SK-N-SH treated with all-trans-retinoic acid at 6 μM for 48 hours (cell line): ENCODE data around the gene VPS11.

Experiments
- ATAC-seq: fragments of 200-7000 bp; cut with Tn5 transposase; 3 replicates; pipeline ENCODE4 v1.9.1; 2020; ENCODE audit warnings: mild to moderate bottlenecking, moderate library complexity
- ARNTL ChIP-seq: fragments of 450-650 bp; formaldehyde crosslinking; IDR thresholded peaks from 2 replicates; pipeline ENCODE4 v1.5.0; 2020; ENCODE audit warnings: low read depth, mild to moderate bottlenecking, moderate library complexity, borderline replicate concordance
- CREB5 ChIP-seq: fragments of 250-450 bp; sonication (Bioruptor Pico); IDR thresholded peaks from 2 replicates; pipeline ENCODE4 v1.5.1; 2020; ENCODE audit warnings: low read depth, mild to moderate bottlenecking, moderate library complexity
- CSDC2 ChIP-seq: fragments of 250-450 bp; sonication (Bioruptor Pico); IDR thresholded peaks from 2 replicates; pipeline ENCODE4 v1.5.0; 2020; ENCODE audit warnings: mild to moderate bottlenecking, moderate library complexity
- CSRNP3 ChIP-seq: fragments of 250-450 bp; sonication (Bioruptor Pico); IDR thresholded peaks from 2 replicates; pipeline ENCODE4 v1.5.1; 2021; ENCODE audit warnings: mild to moderate bottlenecking, moderate library complexity
- ESRRG ChIP-seq: fragments of 250-450 bp; sonication (Bioruptor Pico); IDR thresholded peaks from 2 replicates; pipeline ENCODE4 v1.6.1; 2021; ENCODE audit warnings: mild to moderate bottlenecking
- ISL1 ChIP-seq: fragments of 250-450 bp; sonication (Bioruptor Pico); IDR thresholded peaks from 2 replicates; pipeline ENCODE4 v2.1.2; 2022; ENCODE audit warnings: mild to moderate bottlenecking, moderate library complexity
- OSR1 ChIP-seq: fragments of 250-450 bp; sonication (Bioruptor Pico); IDR thresholded peaks from 2 replicates; pipeline ENCODE4 v1.8.0; 2022; ENCODE audit warnings: moderate library complexity, mild to moderate bottlenecking, inconsistent platforms
- PPARA ChIP-seq: fragments of 250-450 bp; sonication (Bioruptor Pico); IDR thresholded peaks from 2 replicates; pipeline ENCODE4 v1.5.0; 2020; ENCODE audit warnings: mild to moderate bottlenecking, borderline replicate concordance
- RARB ChIP-seq: fragments of 250-450 bp; sonication (Bioruptor Pico); IDR thresholded peaks from 2 replicates; pipeline ENCODE4 v1.8.0; 2021; ENCODE audit warnings: mild to moderate bottlenecking, moderate library complexity
- SNAI2 ChIP-seq: fragments of 250-450 bp; sonication (Bioruptor Pico); IDR thresholded peaks from 2 replicates; pipeline ENCODE4 v1.5.0; 2020; ENCODE audit warnings: mild to moderate bottlenecking, moderate library complexity
- TOX ChIP-seq: fragments of 250-450 bp; sonication (Bioruptor Pico); IDR thresholded peaks from 2 replicates; pipeline ENCODE4 v1.8.0; 2021; ENCODE audit warnings: mild to moderate bottlenecking, moderate library complexity, borderline replicate concordance
- TSHZ2 ChIP-seq: fragments of 250-450 bp; sonication (Bioruptor Pico); IDR thresholded peaks from 2 replicates; pipeline ENCODE4 v1.5.0; 2020; ENCODE audit warnings: mild to moderate bottlenecking, moderate library complexity
- ZC3H10 ChIP-seq: fragments of 250-450 bp; sonication (Bioruptor Pico); IDR thresholded peaks from 2 replicates; pipeline ENCODE4 v1.5.1; 2021; ENCODE audit warnings: mild to moderate bottlenecking, moderate library complexity
- ZFP3 ChIP-seq: fragments of 250-450 bp; sonication (Bioruptor Pico); IDR thresholded peaks from 2 replicates; pipeline ENCODE4 v1.5.0; 2020; ENCODE audit warnings: mild to moderate bottlenecking, moderate library complexity
- ZFP30 ChIP-seq: fragments of 450-650 bp; formaldehyde crosslinking; IDR thresholded peaks from 2 replicates; pipeline ENCODE4 v1.5.0; 2022; ENCODE audit warnings: mild to moderate bottlenecking, moderate library complexity
- ZNF565 ChIP-seq: fragments of 450-650 bp; formaldehyde crosslinking; conservative IDR thresholded peaks from 2 replicates; pipeline ENCODE4 v1.5.0; 2020; ENCODE audit warnings: low read depth, mild to moderate bottlenecking, moderate library complexity
- ZNF70 ChIP-seq: fragments of 450-650 bp; formaldehyde crosslinking; IDR thresholded peaks from 2 replicates; pipeline ENCODE4 v1.5.0; 2020; ENCODE audit warnings: mild to moderate bottlenecking, moderate library complexity
- ZNF8 ChIP-seq: fragments of 450-650 bp; formaldehyde crosslinking; IDR thresholded peaks from 2 replicates; pipeline ENCODE4 v1.5.0; 2020; ENCODE audit warnings: mild to moderate bottlenecking, moderate library complexity
- TF ChIP-seq, protein P1 (sequence below): fragments of 250-450 bp; sonication (Bioruptor Pico); IDR thresholded peaks from 2 replicates; pipeline ENCODE4 v1.8.0; 2021; ENCODE audit warnings: low read depth, mild to moderate bottlenecking, moderate library complexity, borderline replicate concordance
- TF ChIP-seq, protein P2 (sequence below): fragments of 250-450 bp; sonication (Bioruptor Pico); IDR thresholded peaks from 2 replicates; pipeline ENCODE4 v1.8.0; 2020; ENCODE audit warnings: mild to moderate bottlenecking, moderate library complexity, borderline replicate concordance

The VPS11 gene

GRCh38 chr11:119091966-119092879 is 24.6 kb downstream of the VPS11 start:
- TF ChIP-seq, protein P1, sequence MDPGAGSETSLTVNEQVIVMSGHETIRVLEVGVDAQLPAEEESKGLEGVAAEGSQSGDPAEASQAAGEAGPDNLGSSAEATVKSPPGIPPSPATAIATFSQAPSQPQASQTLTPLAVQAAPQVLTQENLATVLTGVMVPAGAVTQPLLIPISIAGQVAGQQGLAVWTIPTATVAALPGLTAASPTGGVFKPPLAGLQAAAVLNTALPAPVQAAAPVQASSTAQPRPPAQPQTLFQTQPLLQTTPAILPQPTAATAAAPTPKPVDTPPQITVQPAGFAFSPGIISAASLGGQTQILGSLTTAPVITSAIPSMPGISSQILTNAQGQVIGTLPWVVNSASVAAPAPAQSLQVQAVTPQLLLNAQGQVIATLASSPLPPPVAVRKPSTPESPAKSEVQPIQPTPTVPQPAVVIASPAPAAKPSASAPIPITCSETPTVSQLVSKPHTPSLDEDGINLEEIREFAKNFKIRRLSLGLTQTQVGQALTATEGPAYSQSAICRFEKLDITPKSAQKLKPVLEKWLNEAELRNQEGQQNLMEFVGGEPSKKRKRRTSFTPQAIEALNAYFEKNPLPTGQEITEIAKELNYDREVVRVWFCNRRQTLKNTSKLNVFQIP (CRISPR knock-in tag): no peak
- TF ChIP-seq PPARA: no peak
- TF ChIP-seq SNAI2: no peak
- TF ChIP-seq RARB (CRISPR knock-in tag): no peak
- TF ChIP-seq ZNF70: no peak
- TF ChIP-seq, protein P2, sequence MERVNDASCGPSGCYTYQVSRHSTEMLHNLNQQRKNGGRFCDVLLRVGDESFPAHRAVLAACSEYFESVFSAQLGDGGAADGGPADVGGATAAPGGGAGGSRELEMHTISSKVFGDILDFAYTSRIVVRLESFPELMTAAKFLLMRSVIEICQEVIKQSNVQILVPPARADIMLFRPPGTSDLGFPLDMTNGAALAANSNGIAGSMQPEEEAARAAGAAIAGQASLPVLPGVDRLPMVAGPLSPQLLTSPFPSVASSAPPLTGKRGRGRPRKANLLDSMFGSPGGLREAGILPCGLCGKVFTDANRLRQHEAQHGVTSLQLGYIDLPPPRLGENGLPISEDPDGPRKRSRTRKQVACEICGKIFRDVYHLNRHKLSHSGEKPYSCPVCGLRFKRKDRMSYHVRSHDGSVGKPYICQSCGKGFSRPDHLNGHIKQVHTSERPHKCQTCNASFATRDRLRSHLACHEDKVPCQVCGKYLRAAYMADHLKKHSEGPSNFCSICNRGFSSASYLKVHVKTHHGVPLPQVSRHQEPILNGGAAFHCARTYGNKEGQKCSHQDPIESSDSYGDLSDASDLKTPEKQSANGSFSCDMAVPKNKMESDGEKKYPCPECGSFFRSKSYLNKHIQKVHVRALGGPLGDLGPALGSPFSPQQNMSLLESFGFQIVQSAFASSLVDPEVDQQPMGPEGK (CRISPR knock-in tag): no peak
- TF ChIP-seq TOX (CRISPR knock-in tag): no peak
- no peak for TF ChIP-seq CREB5
- no peak for TF ChIP-seq CSDC2 (CRISPR knock-in tag)
- no peak for TF ChIP-seq OSR1 (CRISPR knock-in tag)
- TF ChIP-seq ESRRG (CRISPR knock-in tag): no peak
- no peak for TF ChIP-seq ISL1 (CRISPR knock-in tag)
- no peak for TF ChIP-seq ARNTL (CRISPR knock-in tag)
- no peak for TF ChIP-seq ZFP30 (CRISPR knock-in tag)
- TF ChIP-seq ZNF565: no peak
- no peak for TF ChIP-seq ZNF8
- TF ChIP-seq CSRNP3 (CRISPR knock-in tag): no peak
- no peak for TF ChIP-seq TSHZ2
- TF ChIP-seq ZC3H10: no peak
- no peak for TF ChIP-seq ZFP3 (CRISPR knock-in tag)
- TF ChIP-seq, all 23 proteins: peak for 0
- no peak for ATAC-seq

- ATAC-seq: no peak
- TF ChIP-seq ZNF565: no peak
These were observed 25.5 kb downstream of the VPS11 start for GRCh38 chr11:119092880-119093842.
